PC-3 (cell line): Measurements from ENCODE around the gene TMIGD1. TPM values are rescaled to one million over a fixed set of nuclear protein-coding genes. Genes with fewer than 3 reads are reported as not detected.

ENCODE experiments used
- ATAC-seq: fragments of 200-7000 bp; cut with Tn5 transposase; 2 replicates; pipeline ENCODE4 v1.9.1; 2020; ENCODE audit warnings: mild to moderate bottlenecking, moderate library complexity
- BruUV-seq: library from RNA; stranded (reverse); fragments of 400-500 nt; replicated peaks from 2 replicates; lab custom pipeline; 2021; lab: Mats Ljungman, UMichigan
- CTCF ChIA-PET: fragments of 300-600 bp; sonication (Branson Sonifier 250); formaldehyde crosslinking; loops from one replicate; lab custom pipeline; 2022; ENCODE audit warnings: antibody characterized with exemption; lab: Charles Lee
- POLR2A ChIA-PET: fragments of 300-600 bp; sonication (Branson Sonifier 250); formaldehyde crosslinking; loops from one replicate; lab custom pipeline; 2022; ENCODE audit warnings: antibody characterized with exemption; ENCODE audit not compliant: unreplicated experiment; lab: Charles Lee
- DNase-seq: peaks from one replicate; pipeline ENCODE4 v3.0.0-alpha.2; 2015
- H2AFZ ChIP-seq: fragments of 300-600 bp; sonication (generic); 2 replicates; pipeline ENCODE4 v1.6.0; 2016; ENCODE audit warnings: antibody characterized with exemption, low read length
- H3F3A ChIP-seq: fragments of 300-600 bp; sonication (generic); one replicate; pipeline ENCODE4 v1.6.0; 2017; ENCODE audit warnings: antibody characterized with exemption, low read length, control low read depth, mild to moderate bottlenecking; ENCODE audit not compliant: unreplicated experiment
- H3K27ac ChIP-seq: fragments of 300-600 bp; sonication (generic); 2 replicates; pipeline ENCODE4 v1.5.1; 2016; ENCODE audit warnings: mild to moderate bottlenecking, low read length
- H3K27me3 ChIP-seq: fragments of 300-600 bp; sonication (generic); 2 replicates; pipeline ENCODE4 v1.6.1; 2016; ENCODE audit warnings: low read length, mixed read lengths
- H3K36me3 ChIP-seq: fragments of 300-600 bp; sonication (generic); 2 replicates; pipeline ENCODE4 v1.6.1; 2016; ENCODE audit warnings: low read depth, mixed run types, low read length, mixed read lengths
- H3K4me1 ChIP-seq: fragments of 300-600 bp; sonication (generic); 2 replicates; pipeline ENCODE4 v1.5.1; 2016; ENCODE audit warnings: low read length; ENCODE audit not compliant: insufficient read depth
- H3K4me2 ChIP-seq: fragments of 300-600 bp; sonication (generic); 2 replicates; pipeline ENCODE4 v1.6.0; 2016; ENCODE audit warnings: low read length
- H3K4me3 ChIP-seq: fragments of 300-600 bp; sonication (generic); 2 replicates; pipeline ENCODE4 v1.5.1; 2016; ENCODE audit warnings: mild to moderate bottlenecking, low read length, mixed read lengths
- H3K79me2 ChIP-seq: fragments of 300-600 bp; sonication (generic); 2 replicates; pipeline ENCODE4 v1.6.1; 2017; ENCODE audit warnings: low read length, mixed read lengths
- H3K9ac ChIP-seq: fragments of 300-600 bp; sonication (generic); 2 replicates; pipeline ENCODE4 v1.6.0; 2016; ENCODE audit warnings: mild to moderate bottlenecking, low read length
- H3K9me2 ChIP-seq: fragments of 300-600 bp; sonication (generic); replicated peaks from 2 replicates; pipeline ENCODE4 v1.6.1; 2016; ENCODE audit warnings: mixed run types, low read length, mixed read lengths
- H3K9me3 ChIP-seq: fragments of 300-600 bp; sonication (generic); 2 replicates; pipeline ENCODE4 v1.6.1; 2016; ENCODE audit warnings: low read length, mixed read lengths
- H4K20me1 ChIP-seq: fragments of 300-600 bp; sonication (generic); 2 replicates; pipeline ENCODE4 v1.6.1; 2016; ENCODE audit warnings: low read length, mixed read lengths
- EZH2 ChIP-seq: fragments of 300-600 bp; sonication (generic); IDR thresholded peaks from one replicate; pipeline ENCODE4 v1.6.1; 2017; ENCODE audit warnings: antibody characterized with exemption, mild to moderate bottlenecking, low read length; ENCODE audit not compliant: unreplicated experiment
- EZH2phosphoT487 ChIP-seq: fragments of 300-600 bp; sonication (generic); IDR thresholded peaks from 2 replicates; pipeline ENCODE4 v1.6.1; 2018; ENCODE audit warnings: mild to moderate bottlenecking, antibody characterized with exemption, low read length, borderline replicate concordance
- intact Hi-C: fragments of 100-400 bp; cut with micrococcal nuclease; formaldehyde crosslinking; loops from 2 replicates; pipeline ENCODE4 v1.9.0; 2023
- total RNA-seq: library from RNA; depleted of rRNA; stranded (reverse); fragments of >200 nt; gene quantifications from 2 replicates; pipeline ENCODE4 v1.2.3, GENCODE V29; 2014
- TF ChIP-seq, protein P1 (sequence below): fragments of 300-600 bp; sonication (generic); conservative IDR thresholded peaks from 2 replicates; pipeline ENCODE4 v1.5.1; 2017; ENCODE audit warnings: antibody characterized with exemption, low read depth, mild to moderate bottlenecking, low read length

The TMIGD1 gene
- total RNA-seq, 1 experiment from 2014 or later, result not detected

DNA sequence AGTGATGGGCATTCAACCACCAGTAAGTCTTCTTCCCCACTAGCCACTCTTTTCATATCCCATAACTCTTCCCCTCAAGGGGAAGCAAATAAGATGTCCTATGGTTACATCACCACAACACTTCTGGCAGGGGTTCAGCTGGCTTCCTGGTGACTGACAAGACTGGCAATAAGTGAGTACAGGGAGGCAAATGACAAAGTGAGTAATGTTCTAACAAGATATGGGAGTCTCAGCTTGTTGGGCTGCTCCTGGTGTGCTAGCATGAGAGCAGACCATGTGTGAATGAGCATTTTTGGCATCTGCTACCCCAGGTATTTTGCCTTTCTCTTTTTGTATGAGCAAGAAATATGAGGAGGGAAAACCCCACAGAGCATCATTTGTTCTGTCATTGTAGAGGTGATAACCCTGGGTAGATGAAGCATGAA, 9.9 kb downstream of the TMIGD1 start:
- Histone ChIP-seq H3F3A (no peaks in the 10 kb centered on the region), H3K9me3 (no peaks in the 10 kb centered on the region), H3K4me2 (no peak overlapping the region), H4K20me1 (no peaks in the 10 kb centered on the region), H3K4me3 (no peak overlapping the region), H3K4me1 (peaks cover 10% of the 10 kb centered on the region; the same call in 1 of the 2 replicates), H2AFZ (no peak overlapping the region), H3K27me3 (no peaks in the 10 kb centered on the region; the same call in 1 of the 2 replicates), H3K79me2 (no peaks in the 10 kb centered on the region), H3K27ac (no peak overlapping the region), H3K36me3 (no peaks in the 10 kb centered on the region), H3K9me2 (no peaks in the 10 kb centered on the region), H3K9ac (no peak overlapping the region)
- POLR2A ChIA-PET, result no interaction called here
- ATAC-seq (peak; percentile 63), DNase-seq (peak; percentile 77)
- TF ChIP-seq EZH2phosphoT487 (no peak), EZH2 (no peak)
- TF ChIP-seq, protein P1, sequence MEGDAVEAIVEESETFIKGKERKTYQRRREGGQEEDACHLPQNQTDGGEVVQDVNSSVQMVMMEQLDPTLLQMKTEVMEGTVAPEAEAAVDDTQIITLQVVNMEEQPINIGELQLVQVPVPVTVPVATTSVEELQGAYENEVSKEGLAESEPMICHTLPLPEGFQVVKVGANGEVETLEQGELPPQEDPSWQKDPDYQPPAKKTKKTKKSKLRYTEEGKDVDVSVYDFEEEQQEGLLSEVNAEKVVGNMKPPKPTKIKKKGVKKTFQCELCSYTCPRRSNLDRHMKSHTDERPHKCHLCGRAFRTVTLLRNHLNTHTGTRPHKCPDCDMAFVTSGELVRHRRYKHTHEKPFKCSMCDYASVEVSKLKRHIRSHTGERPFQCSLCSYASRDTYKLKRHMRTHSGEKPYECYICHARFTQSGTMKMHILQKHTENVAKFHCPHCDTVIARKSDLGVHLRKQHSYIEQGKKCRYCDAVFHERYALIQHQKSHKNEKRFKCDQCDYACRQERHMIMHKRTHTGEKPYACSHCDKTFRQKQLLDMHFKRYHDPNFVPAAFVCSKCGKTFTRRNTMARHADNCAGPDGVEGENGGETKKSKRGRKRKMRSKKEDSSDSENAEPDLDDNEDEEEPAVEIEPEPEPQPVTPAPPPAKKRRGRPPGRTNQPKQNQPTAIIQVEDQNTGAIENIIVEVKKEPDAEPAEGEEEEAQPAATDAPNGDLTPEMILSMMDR, result no peak
- CTCF ChIA-PET, result interaction anchor here (0.8 kb wide), 1 partner anchor 13 kb away, joined by 5 read pairs; no protein-coding TSS in a partner anchor
- no TSS peak for BruUV-seq
- intact Hi-C loops, result no loop called here

DNA sequence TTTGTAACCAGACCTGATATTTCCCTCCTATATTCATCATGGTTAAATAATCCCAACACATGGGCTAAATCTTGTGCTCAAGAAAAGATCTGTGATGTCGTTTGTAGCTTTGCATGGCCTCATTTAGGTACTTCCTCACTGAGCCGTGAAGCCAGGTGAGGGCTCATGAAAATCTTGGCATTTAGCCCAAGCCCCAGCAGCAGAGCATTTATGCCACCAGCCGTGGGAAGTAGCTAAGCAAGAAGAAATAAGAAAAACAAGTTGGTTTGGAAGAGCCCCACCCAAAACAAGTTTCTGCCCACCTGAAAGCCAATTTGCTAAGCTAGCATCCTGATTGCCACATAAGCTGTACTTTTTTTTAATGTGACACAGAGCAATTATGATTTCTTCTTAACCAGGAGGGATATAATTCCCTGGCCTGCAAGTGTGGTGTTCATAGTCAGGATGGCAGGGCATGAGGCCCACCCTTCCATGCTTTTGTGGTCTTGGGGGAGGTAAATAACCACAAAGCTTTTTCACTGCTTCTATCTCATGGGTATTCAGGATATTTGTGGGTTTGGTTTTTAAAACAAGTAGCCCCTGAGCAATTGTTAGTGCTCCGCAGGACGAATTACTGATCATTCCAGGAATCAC, 10.5 kb downstream of the TMIGD1 start:
- H3K27ac ChIP-seq, result no peak overlapping the region
- no peaks in the 10 kb centered on the region for H3K9me3 ChIP-seq
- no peak overlapping the region for H3K4me2 ChIP-seq
- ATAC-seq (no peak), DNase-seq (no peak)
- H2AFZ ChIP-seq, result no peak overlapping the region
- H3K4me1 ChIP-seq, result peaks cover 14% of the 10 kb centered on the region; the same call in 1 of the 2 replicates
- intact Hi-C loops, result no loop called here
- H3K9ac ChIP-seq, result no peak overlapping the region
- no peak overlapping the region for H3K4me3 ChIP-seq
- no peaks in the 10 kb centered on the region; the same call in 1 of the 2 replicates for H3K27me3 ChIP-seq
- ChIA-PET CTCF (interaction anchor here (0.8 kb wide), 1 partner anchor 13 kb away, joined by 5 read pairs; no protein-coding TSS in a partner anchor), POLR2A (no interaction called here)
- no peaks in the 10 kb centered on the region for H3K9me2 ChIP-seq
- BruUV-seq, result no TSS peak
- no peaks in the 10 kb centered on the region for H3K79me2 ChIP-seq
- no peaks in the 10 kb centered on the region for H3F3A ChIP-seq
- no peaks in the 10 kb centered on the region for H3K36me3 ChIP-seq
- H4K20me1 ChIP-seq, result no peaks in the 10 kb centered on the region
- TF ChIP-seq EZH2 (no peak), EZH2phosphoT487 (no peak)
- TF ChIP-seq, protein P1, result no peak

DNA sequence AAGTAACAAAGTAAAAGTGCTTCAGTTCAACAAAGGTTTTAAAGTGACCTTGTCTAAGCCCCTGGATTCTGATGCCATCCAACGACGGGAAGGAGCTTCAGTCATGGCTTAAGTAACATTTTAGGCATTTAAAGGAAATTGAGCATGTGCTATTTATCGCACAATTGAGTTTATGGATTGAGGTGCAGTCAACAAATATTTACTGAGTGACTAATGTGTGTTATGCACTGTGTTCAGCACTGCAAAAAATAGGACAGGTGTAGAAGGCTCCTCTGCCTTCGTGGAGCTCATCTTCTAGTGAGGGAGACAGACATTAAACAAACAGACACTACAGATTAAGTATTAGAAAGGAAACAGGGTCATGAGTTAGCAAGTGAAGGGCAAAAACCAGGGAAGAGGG, 12.5 kb downstream of the TMIGD1 start:
- TF ChIP-seq EZH2phosphoT487, result no peak
- TF ChIP-seq, protein P1, result no peak
- intact Hi-C loops, result no loop called here
- ChIA-PET CTCF (no interaction called here), POLR2A (no interaction called here)
- no peak overlapping the region for H2AFZ ChIP-seq
- no peaks in the 10 kb centered on the region for H3F3A ChIP-seq
- ATAC-seq (peak; percentile 80), DNase-seq (peak; percentile 77)
- no peaks in the 10 kb centered on the region for H4K20me1 ChIP-seq
- no peaks in the 10 kb centered on the region for H3K9me2 ChIP-seq
- H3K27me3 ChIP-seq, result no peaks in the 10 kb centered on the region; the same call in 1 of the 2 replicates
- H3K9me3 ChIP-seq, result no peaks in the 10 kb centered on the region
- no peak overlapping the region for H3K4me2 ChIP-seq
- no peak overlapping the region for H3K27ac ChIP-seq
- H3K4me3 ChIP-seq, result no peak overlapping the region
- H3K79me2 ChIP-seq, result no peaks in the 10 kb centered on the region
- BruUV-seq, result no TSS peak
- no peaks in the 10 kb centered on the region for H3K36me3 ChIP-seq
- H3K9ac ChIP-seq, result no peak overlapping the region
- H3K4me1 ChIP-seq, result peaks cover 19% of the 10 kb centered on the region; the same call in 1 of the 2 replicates
